Subcutaneous adipose tissue (tissue), 4 donors: ENCODE data around the gene MGAT4B. TPM values are rescaled to one million over a fixed set of nuclear protein-coding genes. Genes with fewer than 3 reads are reported as not detected.

Experiments used
- CTCF ChIP-seq: fragments of 450-650 bp; IDR thresholded peaks from one replicate; pipeline ENCODE4 v1.5.1; 2016; ENCODE audit warnings: low read depth, mild to moderate bottlenecking, control low read depth, antibody characterized with exemption, moderate library complexity
- total RNA-seq, 4 donors: library from RNA; depleted of rRNA; stranded (reverse); fragments of >200 nt; gene quantifications; one replicate each; pipeline ENCODE4 v1.1.0, GENCODE V29; 2016

The MGAT4B gene
- total RNA-seq, 4 donors from 2014 or later: 47.9 to 101 (median 84.2) TPM

DNA sequence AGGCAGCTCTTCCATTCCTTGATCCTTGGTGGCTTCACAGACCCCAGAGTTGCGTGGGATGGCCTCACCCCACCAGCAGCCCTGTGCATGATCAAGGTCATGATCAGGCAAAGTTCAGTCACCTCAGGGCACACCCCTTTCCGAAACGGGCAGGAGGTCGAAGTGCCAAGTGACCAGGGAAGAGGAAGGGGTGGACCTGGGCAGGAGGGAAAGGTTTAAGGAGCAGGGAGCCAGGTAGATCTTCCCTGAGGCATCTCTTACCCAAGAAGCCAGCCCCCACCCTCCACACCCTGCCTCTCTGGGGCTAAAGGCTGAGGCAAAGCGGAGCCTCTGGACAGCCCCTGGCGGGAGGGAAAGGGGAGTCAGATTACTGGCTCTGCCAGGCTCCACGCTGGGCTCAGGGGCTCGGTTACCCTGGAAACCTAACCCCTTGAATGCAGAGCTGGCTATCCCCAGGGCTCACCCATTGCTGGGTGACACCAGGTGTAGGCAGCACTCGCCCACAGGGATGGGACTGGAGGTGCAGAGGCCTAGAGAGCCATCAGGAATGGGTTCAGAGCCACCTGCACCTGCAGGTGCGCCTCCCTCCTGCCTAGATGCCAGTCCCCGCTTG, 3.6 kb downstream of the MGAT4B start:
- no peak for TF ChIP-seq CTCF

DNA sequence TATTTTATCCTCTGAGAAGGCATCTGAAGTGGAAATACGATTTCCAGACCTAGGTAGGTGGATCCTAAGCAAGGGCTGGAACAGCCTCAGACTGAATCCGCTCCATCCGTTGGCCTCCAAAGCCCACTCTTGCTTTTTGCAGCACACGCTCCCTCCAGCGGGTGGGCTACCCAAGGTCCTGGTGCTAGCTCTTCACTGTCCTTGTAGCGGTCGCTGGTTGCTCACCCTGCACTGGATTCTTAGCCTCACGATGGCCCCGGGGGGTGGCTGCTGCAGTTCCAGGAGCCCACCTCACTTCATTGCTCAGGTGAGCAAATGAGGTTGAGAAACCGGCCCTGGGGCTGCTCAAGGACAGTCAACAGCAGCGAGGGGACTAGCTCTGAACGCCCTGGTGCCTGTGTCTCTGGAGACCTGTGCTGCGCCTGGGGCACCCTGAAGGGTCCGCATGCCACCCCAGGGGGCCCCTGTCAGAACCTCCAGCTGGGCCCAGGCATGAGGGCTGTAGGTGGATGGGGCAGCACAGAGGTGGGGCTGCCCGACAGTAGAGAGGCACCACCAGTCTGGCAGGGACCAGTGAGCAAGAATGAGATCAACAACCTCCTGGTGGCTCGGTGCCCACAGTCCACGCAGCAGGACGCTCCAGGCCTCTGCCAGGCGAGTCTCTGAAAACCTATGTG, 4.3 kb downstream of the MGAT4B start:
- TF ChIP-seq CTCF: no peak

GRCh38 chr5:179801304-179802206, 5.1 kb downstream of the MGAT4B start:
- no peak for TF ChIP-seq CTCF

DNA sequence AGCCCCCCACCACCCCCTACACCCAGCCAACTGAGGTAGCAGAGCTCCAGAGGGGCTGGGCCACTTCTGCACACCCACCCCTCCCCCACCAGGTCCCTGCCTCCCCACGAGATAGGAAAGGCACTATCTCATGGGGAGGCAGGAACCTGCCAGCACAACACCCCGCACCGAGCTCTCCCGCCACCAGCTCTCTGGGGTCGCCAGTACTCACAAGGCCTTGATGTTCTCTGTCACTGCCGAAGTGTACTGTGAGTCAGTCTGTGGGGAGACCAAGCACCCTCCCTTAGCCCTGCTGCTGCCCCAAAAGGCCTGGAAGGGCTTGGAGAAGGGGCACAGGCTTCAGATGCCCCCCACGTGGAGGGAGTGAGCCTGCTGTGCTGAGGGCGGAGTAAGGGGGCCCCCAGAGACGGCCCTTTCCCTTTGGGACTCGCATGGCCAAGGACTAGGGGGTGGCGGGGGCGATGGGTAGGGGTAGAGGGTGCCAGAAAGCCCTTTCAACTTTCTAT, 5.9 kb downstream of the MGAT4B start:
- TF ChIP-seq CTCF: no peak

DNA sequence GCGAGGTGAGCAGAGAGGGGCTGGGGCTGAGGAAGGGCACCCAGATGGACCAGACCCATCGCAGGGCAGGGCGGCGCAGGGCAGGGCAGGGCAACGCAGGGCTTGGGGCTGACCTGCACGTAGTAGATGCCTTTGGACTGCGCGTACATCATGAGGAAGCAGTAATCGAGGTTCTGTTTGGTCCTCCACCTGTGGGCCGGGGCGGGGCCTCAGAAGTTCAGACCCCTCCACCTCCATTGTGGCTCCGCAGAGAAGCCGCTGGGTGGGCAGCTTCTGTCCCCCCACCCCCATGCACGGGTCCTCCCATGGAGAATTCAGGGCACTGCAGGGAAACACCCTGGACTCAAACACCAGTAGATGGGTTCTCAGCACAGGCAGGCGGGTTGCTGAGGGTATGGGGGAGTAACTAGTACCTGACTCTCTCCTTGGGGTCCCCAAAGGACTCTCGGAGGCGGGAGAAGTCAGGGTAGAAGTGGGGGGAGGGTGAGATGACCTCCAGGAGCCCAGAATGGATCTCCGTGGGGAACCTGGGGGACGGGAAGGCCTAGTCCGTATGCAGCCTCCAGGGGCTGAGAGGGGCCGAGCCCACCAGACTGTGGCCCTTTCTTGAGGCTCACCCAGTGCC, 6.5 kb downstream of the MGAT4B start:
- TF ChIP-seq CTCF: no peak

- no peak for TF ChIP-seq CTCF
These were observed 7.1 kb downstream of the MGAT4B start for GRCh38 chr5:179799644-179799973.
